Fibroblast of peridontal ligament (primary cell): ENCODE results near the gene LMX1A.

Experiments used
- DNase-seq: peaks from one replicate; pipeline ENCODE4 v3.0.0-alpha.2; 2010; ENCODE audit errors: extremely low read depth

The LMX1A gene

DNA sequence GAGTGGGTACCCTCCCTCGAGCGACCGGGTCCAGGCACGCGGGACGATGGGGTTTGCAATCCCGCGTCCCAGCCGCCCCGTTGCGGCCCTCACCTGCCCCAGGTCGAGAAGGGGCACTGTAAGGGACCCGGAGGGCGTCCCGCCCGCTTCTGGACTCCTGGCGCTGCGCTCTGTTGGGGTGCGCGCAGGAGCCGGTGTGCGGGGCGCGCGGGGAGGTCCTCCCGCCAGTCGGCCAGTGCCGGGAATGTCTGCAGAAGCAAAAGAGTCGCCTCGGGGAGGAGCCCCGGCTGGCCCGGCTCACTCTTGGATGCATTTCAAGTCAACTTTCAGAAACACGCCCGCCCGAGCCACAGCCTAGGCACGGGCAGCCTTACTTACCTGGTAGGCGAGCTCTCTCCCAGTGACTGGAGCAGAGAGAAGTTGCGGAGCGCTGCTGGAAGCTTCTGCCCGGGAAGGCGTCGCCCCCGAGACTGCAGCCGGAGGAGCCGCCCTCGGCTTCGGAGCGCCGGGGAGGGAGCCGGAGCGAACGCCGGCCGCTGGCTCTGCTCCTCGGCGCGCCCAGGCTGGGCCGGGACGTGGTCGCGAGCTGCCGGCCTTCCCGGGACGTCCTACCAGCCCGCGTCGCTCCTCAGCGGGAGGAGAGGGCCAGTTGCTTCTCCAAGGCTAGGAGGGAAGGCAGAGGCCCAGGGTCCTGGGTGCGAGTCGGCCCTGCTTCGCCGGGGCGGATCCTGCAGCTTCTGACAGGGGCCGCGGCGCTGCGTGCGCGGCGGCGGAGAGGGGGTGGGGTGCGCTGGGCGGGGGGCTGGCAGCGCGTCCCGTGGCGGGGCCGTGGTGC, at the start of gene LMX1A:
Gene LMX1A, minus strand, starts transcription at position 739 of the 835 bp plus-strand sequence. CDS start 1,156 bp downstream, outside the sequence.
- DNase-seq = no peak

DNA sequence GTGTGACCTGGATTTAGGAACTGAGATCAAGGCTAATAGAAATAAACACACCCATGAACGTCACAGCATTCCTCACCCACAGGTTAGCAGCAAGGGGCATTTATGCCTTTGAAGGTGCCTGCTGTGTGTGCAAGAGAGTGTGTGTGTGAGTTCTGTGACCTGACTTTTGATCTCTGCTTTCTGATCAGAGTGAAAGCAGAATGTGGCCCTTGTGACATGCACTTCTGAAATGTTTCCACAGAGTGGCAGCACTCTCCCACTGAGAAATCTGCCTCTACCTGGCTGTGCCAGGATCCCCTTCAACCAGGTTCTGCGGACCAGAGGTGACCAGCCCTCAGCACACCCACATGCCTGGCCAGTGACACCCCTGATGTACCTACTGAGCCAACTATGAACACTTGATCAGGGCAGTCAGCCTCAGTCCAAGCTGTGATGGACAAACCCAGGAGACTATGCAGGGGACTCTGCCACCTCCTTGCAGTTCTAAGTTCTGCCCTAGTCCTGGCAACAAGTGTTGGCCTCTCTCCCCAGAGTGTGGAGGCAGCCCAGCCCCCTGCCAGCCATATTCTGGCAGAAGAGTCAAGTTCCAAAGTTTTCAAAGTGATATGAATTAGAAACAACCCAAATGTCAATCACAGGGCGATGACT, 47.4 kb upstream of the LMX1A start:
- no peak for DNase-seq

GRCh38 chr1:165402517-165403111, 46.1 kb upstream of the LMX1A start:
- DNase-seq = no peak

DNA sequence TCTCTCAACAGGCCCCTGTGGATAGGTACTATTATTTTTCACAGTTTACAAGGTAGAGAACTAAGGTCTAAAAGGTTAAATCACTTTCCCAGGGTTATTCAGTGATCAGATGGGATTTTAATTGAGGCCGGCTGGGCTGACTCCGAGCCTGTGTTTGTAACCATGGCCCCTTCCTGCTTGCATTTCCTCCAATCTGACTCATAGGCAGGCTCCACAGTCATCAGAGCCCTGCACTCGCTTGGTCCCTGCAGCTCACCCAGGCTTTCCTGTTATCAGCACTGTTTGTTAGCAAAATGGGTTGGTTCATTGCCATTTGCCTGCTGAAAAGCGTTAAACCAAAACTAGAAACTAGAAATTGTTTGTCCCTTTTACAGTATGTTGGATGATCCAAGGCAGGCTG, 41.4 kb upstream of the LMX1A start:
- DNase-seq = peak; percentile 46

DNA sequence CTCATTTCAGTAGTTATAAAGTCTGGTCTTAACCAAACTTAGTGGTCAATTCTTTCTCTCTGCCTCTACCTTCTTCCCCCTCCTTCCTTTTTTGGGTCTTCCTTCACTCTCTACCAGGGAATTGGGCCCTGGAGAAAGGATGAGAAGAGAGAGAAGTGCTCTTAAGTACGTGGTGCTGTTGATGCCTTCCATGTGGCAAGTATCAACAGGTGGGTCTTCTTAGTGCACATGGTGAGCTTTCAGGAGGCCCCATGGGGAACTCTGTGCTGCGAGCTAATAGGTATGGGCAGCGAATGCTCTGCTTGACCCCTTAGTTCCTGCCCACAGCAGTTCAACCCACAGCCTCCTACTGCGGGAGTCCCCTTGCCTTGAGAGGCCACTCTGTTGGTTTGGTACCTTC, 39.4 kb upstream of the LMX1A start:
- DNase-seq = no peak

GRCh38 chr1:165395478-165395877, 39.0 kb upstream of the LMX1A start:
- no peak for DNase-seq

- DNase-seq = peak; percentile 92
Measured at GRCh38 chr1:165392634-165393571, 36.4 kb upstream of the LMX1A start.

GRCh38 chr1:165389609-165390008, 33.1 kb upstream of the LMX1A start:
- no peak for DNase-seq

DNA sequence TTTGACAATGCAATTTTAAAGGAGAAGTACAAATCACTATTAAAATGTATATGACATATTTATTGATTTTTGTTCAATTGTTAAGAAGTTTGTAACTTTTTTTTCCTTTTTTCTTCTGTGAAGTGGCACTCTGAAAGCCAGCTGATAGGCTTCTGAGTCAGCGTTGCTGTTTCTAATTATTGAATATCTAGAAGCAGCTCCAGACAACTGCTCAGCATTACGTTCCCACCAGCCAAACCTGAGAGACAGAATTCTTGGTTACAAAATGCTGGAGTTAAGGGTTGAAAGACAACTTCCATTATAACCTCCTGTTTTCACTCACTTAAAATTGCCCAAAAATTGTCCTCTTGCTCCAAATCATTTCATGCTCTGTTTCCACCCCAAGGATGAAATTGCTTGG, 31.4 kb upstream of the LMX1A start:
- DNase-seq = peak; percentile 23

- no peak for DNase-seq
Measured at GRCh38 chr1:165387505-165387904, 31.0 kb upstream of the LMX1A start.

GRCh38 chr1:165383599-165384405, 27.3 kb upstream of the LMX1A start:
- no peak for DNase-seq

DNA sequence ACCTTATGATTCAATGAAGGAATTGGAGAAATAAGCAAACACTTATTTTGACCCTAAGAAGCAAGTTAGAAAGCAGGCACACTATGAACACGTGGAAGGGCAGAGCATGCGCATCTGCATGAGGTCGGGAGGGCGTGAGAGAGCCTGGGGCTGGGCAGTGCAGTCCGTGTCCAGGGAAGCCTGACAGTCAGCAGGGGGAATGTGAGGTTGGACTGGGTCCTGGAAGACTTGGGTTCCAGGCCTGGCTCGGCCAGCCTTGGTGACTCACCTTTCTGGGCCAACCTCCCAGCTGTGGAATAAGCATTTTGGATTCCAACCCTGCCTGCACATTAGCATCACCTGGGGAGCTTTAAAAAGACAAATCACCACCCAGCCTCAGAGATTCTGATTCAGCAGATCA, 26.6 kb upstream of the LMX1A start:
- peak; percentile 24 for DNase-seq

- DNase-seq = no peak
Measured at GRCh38 chr1:165381745-165382505, 25.4 kb upstream of the LMX1A start.

GRCh38 chr1:165376811-165377311, 20.3 kb upstream of the LMX1A start:
- no peak for DNase-seq

GRCh38 chr1:165376041-165376810, 19.7 kb upstream of the LMX1A start:
- DNase-seq = peak; percentile 85

- DNase-seq = no peak
Measured at GRCh38 chr1:165375623-165376022, 19.1 kb upstream of the LMX1A start.

DNA sequence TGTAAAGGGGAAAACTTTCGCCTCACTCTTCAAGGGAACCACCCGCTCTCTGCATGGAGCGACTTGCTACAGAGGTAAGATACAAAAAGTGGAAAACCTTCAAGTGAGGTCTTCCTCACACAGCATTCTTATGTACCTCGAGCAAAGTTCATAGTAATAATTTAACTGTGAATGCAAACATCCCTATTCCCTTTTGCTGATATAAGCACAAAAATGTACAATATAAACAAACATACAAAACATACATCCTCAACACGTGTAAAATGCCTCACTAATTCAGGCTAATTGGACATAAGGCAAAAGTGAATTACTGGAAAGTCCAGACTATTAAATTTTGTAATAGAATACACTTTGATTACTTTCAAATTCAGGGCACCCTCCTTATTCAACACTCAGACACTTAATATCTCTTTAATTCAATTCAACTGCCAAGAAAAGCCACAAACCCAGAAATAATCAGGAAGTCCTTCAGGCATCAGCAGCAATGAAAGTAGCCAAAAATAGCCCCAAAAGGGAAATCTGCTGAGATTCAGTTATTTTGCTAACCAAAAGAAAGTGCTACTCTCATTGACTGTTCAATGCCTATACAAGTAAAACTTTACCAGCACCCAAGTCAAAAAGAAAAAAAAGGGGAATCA, 15.2 kb upstream of the LMX1A start:
- DNase-seq = no peak

DNA sequence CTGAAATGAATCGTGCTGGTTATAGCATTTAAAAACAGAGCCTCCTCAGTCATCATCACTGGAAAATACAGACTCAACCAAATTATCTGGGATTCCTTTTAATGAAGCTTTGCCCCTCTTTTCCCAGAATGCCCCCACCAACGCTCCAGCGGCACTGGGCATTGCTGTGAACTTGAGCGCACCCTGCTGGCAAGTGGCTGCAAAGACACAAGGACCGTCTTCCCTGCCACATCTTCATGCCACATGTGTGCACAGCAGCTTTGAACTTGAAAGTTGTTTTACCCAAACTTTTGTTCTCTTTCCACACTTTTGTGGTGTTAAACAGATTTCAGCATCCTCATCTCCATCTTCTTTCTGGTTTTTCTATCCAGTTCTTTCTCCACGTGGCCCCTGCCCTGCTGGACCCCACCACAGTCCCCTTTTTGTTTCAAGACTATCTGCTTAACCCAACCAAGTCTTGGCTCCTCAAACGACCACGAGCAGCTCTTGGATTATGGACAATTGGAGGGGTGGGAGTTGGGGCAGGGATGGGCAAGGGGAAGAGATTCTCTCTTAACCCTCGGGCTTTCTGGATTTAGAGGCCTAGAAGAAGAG, 12.8 kb upstream of the LMX1A start:
- DNase-seq = peak; percentile 19
